GM08714 (cell line): Measurements from ENCODE around the gene BCL2.

Source experiments
- H3K4me3 ChIP-seq: fragments of 200-500 bp; sonication (Bioruptor generic); 2 replicates; pipeline ENCODE4 v1.5.1; 2014; ENCODE audit warnings: mild to moderate bottlenecking, low read length, inconsistent platforms
- ZNF274 ChIP-seq: IDR thresholded peaks from 2 replicates; pipeline ENCODE4 v1.6.1; 2012; ENCODE audit warnings: mild to moderate bottlenecking, low read depth, low read length

The BCL2 gene

GRCh38 chr18:63180971-63181376 lies 138.6 kb downstream of the BCL2 start:
- H3K4me3 ChIP-seq = peak overlapping the region; percentile 23; the same call in 1 of the 2 replicates
- TF ChIP-seq ZNF274 = no peak

DNA sequence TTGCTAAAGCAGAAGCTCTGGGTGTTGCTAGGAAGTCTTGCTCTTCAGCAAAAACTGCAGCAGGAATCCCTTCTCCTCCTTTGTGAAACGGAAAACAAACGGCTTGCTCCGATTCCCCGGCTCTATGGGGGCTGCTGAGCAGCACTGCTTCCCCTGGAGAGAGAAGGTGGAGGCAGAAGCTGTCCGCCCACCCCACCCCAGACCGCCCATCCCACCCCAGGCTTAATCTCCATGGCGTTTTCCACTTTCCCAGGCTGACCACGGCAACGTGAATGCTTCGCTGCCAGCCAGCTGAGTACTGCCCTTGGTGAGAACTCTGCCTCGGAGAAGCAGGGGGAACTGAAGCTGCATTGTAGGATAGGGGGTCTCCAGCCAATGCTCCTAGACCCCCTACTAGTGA lies 139.2 kb downstream of the BCL2 start:
- H3K4me3 ChIP-seq = peak overlapping the region; percentile 23; the same call in 1 of the 2 replicates
- TF ChIP-seq ZNF274 = no peak

GRCh38 chr18:63179422-63179821 lies 140.1 kb downstream of the BCL2 start:
- no peak for TF ChIP-seq ZNF274
- H3K4me3 ChIP-seq = no peak overlapping the region

DNA sequence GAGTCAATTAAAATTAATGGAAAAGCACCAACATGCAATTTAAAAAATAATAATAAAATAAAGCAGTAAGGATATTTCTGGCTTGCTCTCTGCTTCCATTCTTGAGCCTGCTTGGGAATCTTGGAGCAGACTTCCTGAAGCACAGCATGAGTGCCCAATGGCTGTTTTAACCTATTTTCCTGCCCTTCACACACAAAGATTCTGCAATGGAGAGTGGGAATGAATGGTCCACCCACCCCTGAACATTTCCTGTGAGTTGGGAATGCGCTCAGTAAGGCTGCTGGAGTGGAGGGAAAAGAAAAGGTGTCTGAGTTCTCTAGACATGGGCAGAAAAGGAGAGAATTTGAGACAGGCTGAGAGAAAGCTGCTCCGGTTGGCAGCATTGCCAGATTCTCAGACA lies 140.6 kb downstream of the BCL2 start:
- no peak overlapping the region for H3K4me3 ChIP-seq
- no peak for TF ChIP-seq ZNF274

GRCh38 chr18:63177919-63178821 lies 141.4 kb downstream of the BCL2 start:
- TF ChIP-seq ZNF274 = no peak
- no peak overlapping the region for H3K4me3 ChIP-seq

DNA sequence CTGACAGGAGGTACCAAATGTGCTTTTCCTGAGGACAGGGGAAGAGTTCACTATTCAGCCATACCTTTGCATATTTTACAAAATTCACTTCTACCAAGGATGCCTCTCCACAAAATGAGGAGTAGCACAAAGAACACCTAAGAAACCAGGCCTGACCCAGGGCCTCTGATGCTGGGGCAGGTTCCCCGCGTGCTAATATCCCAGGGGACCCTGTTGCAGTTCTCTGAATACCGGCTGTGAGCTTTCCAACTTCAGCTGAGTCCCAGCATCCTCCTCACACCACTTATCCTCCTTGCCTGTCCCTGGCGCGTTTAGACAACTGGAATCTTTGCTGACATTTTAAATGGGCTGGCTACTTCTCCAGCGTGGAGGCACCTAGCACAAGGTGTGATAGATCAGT lies 142.3 kb downstream of the BCL2 start:
- H3K4me3 ChIP-seq = no peak overlapping the region
- no peak for TF ChIP-seq ZNF274

GRCh38 chr18:63175264-63175663 lies 144.3 kb downstream of the BCL2 start:
- TF ChIP-seq ZNF274 = no peak
- no peak overlapping the region for H3K4me3 ChIP-seq

DNA sequence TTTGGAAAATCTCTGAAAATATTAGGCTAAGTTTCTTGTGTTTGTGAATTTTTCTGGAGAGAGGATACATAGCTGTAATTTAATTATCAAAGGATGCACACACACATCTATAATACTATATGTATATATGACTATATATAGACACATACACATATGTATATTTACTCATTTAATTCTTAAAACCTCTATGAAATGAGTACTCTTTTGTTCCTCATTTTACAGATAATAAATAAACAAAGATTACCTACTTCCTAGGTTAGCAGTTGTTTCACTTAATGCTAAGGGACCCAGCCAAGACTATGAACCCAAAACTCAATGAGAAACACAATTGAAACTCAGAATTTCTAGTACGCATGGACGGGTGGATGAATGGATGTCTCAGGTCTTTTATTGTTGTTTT lies 145.6 kb downstream of the BCL2 start:
- no peak overlapping the region for H3K4me3 ChIP-seq
- TF ChIP-seq ZNF274 = no peak

GRCh38 chr18:63169853-63170252 lies 149.7 kb downstream of the BCL2 start:
- no peak for TF ChIP-seq ZNF274
- no peak overlapping the region for H3K4me3 ChIP-seq

DNA sequence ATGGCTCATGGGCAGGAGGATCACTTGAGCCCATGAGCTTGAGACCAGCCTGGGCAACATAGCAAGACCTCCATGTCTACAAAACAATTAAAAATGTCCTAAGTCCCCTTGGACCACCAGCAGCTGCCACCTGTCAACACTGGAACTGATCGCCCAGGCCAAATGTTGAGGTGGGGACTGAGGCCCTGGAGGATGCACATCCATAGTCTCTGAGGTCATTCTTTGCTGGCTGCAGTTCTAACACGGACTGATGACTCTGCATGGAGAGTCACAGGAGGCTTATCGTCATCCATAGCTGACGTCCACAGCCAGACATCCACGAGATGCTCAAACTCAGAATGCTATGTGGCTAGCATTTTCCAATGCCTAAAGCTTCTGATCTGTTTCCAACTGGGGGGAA lies 151.3 kb downstream of the BCL2 start:
- TF ChIP-seq ZNF274 = no peak
- H3K4me3 ChIP-seq = no peak overlapping the region

- no peak overlapping the region for H3K4me3 ChIP-seq
- TF ChIP-seq ZNF274 = no peak
Measured at GRCh38 chr18:63166142-63166541, 153.4 kb downstream of the BCL2 start.

DNA sequence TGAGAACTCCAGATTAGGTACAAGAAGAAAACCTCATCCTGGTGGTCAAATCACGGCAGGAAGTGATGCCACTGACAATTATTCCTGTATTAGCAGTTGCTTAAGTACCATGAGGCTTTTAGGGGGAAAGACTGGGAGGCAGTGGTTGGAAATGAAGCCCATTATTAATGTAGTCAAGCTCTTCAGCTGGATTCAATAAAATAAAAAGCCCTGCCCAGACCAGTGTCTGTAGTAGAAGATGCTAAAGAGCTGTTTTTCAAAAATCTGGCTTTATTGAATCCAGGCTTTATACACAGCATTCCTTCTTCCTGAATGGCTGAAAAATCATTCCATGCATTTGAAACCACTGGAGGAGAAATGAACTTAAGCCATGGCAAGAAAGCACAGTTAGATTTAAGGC lies 155.2 kb downstream of the BCL2 start:
- TF ChIP-seq ZNF274 = no peak

GRCh38 chr18:63162271-63163014 lies 157.1 kb downstream of the BCL2 start:
- H3K4me3 ChIP-seq = peak overlapping the region; percentile 23; the same call in 1 of the 2 replicates
- no peak for TF ChIP-seq ZNF274

More for the DNA sequence above, 155.2 kb downstream of the BCL2 start:
- H3K4me3 ChIP-seq = no peak overlapping the region

DNA sequence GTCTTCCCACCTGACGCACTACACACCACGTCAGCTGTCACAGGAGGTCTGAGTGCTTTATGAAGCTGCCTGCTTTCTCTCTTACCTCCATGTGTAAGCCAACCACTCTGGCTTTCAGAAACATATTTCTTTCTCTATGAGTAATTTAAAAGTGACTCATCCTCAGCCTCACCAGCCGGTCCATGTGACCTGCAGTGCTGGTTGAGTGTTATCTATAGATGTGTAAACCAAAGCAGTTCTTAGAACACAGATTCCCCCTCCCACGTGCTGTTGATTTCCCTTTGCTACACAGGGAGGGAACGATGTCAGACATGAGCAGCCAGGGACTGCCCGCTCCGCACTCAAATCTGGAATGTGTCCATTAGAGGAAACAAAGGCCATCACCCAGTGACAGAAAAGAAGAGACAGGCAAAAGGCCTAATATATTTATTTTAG lies 157.8 kb downstream of the BCL2 start:
- peak overlapping the region; percentile 73; the same call in 1 of the 2 replicates for H3K4me3 ChIP-seq
- TF ChIP-seq ZNF274 = no peak

DNA sequence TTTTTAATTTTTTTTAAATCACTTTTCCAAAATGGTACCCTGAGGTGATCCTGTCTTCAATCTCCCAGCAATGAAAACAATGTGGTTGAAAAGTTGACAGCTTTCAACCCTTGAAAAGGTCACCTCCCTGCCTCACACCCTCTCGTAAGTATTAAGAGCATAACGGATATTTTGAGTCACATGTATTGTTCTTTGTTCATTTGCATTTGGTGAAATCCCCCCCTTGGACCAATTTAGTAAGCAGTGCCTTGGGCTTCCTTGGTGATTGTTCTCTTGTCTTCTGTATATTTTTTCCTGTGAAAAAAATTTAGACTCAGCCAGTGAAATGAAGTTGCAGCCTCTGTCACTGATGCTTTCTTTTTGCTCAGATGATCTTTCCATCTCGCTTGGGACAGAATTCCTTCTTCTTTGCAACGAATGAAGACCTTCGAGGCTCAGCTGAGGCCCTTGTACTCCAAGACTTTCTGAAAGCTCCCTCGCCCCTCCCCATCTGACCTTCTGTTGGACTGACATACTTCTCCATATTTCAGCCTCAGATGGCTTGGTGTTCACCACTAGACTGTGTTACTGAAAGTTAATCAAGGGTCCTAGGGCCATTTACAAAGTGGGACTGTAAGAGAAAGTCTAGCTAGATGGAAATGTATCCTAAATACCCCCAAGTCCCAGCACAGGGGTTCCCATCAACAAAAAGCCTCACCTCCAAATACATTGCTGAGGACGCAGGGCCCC lies 158.4 kb downstream of the BCL2 start:
- peak overlapping the region; percentile 73; the same call in 1 of the 2 replicates for H3K4me3 ChIP-seq
- TF ChIP-seq ZNF274 = no peak
